ENCODE measurements around the gene STAC2. TPM values are rescaled to one million over a fixed set of nuclear protein-coding genes. Genes with fewer than 3 reads are reported as not detected.

Gene STAC2
- total and polyA plus RNA-seq, 2 of the 13 experiments (the other 11 are each of a cell fraction or from before 2014, with no cell fraction given): not detected

GRCh38 chr17:39231591-39232551 lies 6.1 kb upstream of the STAC2 start (continued):
- TF ChIP-seq ZNF567 (CRISPR knock-in tag; IDR thresholded peaks at IDR 0.05; ENCODE audit: borderline replicate concordance): no peak
- TF ChIP-seq PHB2 (IDR thresholded peaks at IDR 0.05; ENCODE audit: partially characterized antibody): no peak
- TF ChIP-seq IKZF4 (CRISPR knock-in tag; IDR thresholded peaks at IDR 0.05; ENCODE audit: borderline replicate concordance, low read depth, not compliant biosample characterization): peak; percentile 48
- TF ChIP-seq ZNF503 (CRISPR knock-in tag; IDR thresholded peaks at IDR 0.05): no peak
- TF ChIP-seq, protein P1, sequence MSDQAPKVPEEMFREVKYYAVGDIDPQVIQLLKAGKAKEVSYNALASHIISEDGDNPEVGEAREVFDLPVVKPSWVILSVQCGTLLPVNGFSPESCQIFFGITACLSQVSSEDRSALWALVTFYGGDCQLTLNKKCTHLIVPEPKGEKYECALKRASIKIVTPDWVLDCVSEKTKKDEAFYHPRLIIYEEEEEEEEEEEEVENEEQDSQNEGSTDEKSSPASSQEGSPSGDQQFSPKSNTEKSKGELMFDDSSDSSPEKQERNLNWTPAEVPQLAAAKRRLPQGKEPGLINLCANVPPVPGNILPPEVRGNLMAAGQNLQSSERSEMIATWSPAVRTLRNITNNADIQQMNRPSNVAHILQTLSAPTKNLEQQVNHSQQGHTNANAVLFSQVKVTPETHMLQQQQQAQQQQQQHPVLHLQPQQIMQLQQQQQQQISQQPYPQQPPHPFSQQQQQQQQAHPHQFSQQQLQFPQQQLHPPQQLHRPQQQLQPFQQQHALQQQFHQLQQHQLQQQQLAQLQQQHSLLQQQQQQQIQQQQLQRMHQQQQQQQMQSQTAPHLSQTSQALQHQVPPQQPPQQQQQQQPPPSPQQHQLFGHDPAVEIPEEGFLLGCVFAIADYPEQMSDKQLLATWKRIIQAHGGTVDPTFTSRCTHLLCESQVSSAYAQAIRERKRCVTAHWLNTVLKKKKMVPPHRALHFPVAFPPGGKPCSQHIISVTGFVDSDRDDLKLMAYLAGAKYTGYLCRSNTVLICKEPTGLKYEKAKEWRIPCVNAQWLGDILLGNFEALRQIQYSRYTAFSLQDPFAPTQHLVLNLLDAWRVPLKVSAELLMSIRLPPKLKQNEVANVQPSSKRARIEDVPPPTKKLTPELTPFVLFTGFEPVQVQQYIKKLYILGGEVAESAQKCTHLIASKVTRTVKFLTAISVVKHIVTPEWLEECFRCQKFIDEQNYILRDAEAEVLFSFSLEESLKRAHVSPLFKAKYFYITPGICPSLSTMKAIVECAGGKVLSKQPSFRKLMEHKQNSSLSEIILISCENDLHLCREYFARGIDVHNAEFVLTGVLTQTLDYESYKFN (CRISPR knock-in tag; conservative IDR thresholded peaks at IDR 0.05): no peak
- TF ChIP-seq, protein P2, sequence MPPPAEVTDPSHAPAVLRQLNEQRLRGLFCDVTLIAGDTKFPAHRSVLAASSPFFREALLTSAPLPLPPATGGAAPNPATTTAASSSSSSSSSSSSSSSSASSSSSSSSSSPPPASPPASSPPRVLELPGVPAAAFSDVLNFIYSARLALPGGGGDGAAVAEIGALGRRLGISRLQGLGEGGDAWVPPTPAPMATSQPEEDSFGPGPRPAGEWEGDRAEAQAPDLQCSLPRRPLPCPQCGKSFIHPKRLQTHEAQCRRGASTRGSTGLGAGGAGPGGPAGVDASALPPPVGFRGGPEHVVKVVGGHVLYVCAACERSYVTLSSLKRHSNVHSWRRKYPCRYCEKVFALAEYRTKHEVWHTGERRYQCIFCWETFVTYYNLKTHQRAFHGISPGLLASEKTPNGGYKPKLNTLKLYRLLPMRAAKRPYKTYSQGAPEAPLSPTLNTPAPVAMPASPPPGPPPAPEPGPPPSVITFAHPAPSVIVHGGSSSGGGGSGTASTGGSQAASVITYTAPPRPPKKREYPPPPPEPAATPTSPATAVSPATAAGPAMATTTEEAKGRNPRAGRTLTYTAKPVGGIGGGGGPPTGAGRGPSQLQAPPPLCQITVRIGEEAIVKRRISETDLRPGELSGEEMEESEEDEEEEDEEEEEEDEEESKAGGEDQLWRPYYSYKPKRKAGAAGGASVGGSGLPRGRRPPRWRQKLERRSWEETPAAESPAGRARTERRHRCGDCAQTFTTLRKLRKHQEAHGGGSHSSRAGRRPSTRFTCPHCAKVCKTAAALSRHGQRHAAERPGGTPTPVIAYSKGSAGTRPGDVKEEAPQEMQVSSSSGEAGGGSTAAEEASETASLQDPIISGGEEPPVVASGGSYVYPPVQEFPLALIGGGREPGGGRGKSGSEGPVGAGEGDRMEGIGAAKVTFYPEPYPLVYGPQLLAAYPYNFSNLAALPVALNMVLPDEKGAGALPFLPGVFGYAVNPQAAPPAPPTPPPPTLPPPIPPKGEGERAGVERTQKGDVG (CRISPR knock-in tag; IDR thresholded peaks at IDR 0.05; ENCODE audit: borderline replicate concordance): no peak
- TF ChIP-seq PLSCR1 (CRISPR knock-in tag; IDR thresholded peaks at IDR 0.05; ENCODE audit: borderline replicate concordance): no peak
- TF ChIP-seq GATAD2A (CRISPR knock-in tag; IDR thresholded peaks at IDR 0.05): no peak
- no peak for TF ChIP-seq ZNF326 (CRISPR knock-in tag; IDR thresholded peaks at IDR 0.05; ENCODE audit: borderline replicate concordance)
- no peak for TF ChIP-seq MEIS1 (CRISPR knock-in tag; IDR thresholded peaks at IDR 0.05; ENCODE audit: borderline replicate concordance)
- no peak for TF ChIP-seq MZF1 (CRISPR knock-in tag; IDR thresholded peaks at IDR 0.05; ENCODE audit: borderline replicate concordance)
- 0 out of 2 replicates have a peak, but pooled peaks have one; percentile 27 for TF ChIP-seq ZSCAN5A (CRISPR knock-in tag; IDR thresholded peaks at IDR 0.05; ENCODE audit: borderline replicate concordance)
- TF ChIP-seq, protein P3, sequence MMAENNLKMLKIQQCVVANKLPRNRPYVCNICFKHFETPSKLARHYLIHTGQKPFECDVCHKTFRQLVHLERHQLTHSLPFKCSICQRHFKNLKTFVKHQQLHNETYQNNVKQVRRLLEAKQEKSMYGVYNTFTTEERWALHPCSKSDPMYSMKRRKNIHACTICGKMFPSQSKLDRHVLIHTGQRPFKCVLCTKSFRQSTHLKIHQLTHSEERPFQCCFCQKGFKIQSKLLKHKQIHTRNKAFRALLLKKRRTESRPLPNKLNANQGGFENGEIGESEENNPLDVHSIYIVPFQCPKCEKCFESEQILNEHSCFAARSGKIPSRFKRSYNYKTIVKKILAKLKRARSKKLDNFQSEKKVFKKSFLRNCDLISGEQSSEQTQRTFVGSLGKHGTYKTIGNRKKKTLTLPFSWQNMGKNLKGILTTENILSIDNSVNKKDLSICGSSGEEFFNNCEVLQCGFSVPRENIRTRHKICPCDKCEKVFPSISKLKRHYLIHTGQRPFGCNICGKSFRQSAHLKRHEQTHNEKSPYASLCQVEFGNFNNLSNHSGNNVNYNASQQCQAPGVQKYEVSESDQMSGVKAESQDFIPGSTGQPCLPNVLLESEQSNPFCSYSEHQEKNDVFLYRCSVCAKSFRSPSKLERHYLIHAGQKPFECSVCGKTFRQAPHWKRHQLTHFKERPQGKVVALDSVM (CRISPR knock-in tag; IDR thresholded peaks at IDR 0.05): no peak
